Fibroblast of skin of back (primary cell): ENCODE data around the gene RPL28.
"Not testable (repeated sequence)": the region's sequence is repeated elsewhere in the genome, so short reads cannot be mapped to it uniquely, and the experiment has no call there.

Experiments
- DNase-seq: peaks from one replicate; pipeline ENCODE4 v3.0.0-alpha.2; 2013

The RPL28 gene

DNA sequence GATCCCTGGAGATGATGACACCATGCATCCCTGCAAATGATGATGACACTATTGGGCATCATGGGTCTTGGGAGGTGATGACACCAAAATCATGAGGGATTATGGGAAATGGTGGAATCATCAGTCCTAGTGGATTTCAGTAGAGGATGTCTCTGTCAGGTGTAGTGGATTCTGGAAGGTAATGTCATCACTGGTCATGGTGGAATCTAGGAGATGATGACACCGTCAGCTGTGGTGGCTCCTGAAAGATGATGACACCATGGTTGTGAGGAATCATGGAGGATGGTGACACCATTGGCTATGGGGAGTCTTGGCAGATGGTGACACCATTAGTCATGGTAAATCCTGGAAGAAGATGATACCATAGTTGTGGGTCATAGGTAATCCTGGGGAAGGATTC is 45.5 kb downstream of the RPL28 start:
- DNase-seq, result no peak

DNA sequence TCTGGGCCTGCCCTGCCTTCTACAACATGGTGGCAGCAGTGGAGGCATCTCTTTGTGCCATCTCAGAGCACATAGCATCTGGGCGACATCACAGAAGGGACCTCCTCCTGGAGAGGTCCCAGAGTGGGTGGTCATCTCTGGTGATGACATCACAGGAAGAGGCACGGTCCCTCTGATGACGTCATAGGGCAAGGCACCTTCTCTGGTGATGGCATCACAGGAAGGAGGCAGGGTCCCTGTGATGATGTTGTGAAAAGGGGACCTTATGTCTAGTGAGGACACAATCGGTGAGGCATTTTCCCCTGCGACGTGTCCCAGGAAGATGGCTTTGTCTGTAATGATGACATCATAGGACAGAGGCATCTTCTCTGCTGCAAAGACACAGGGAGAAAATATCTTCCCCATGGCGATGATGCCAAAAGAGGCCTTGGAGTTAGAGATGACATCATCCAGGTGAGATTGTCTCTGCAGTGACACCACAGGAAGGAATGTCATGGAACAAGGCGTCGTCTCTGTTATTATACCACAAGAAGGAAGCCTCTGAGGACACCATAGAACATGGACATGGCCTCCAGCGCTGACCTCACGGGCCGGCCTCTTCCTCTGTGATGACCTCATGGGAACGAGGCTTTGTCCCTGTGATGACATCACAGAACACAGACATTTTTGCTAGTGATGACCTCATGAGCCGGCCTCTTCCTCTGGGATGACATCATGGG is 46.7 kb downstream of the RPL28 start:
- DNase-seq, result no peak

GRCh38 chr19:55433292-55433691 is 47.6 kb downstream of the RPL28 start:
- no peak for DNase-seq

GRCh38 chr19:55434356-55434919 is 48.7 kb downstream of the RPL28 start:
- no peak for DNase-seq

GRCh38 chr19:55435020-55435419 is 49.3 kb downstream of the RPL28 start:
- DNase-seq, result no peak

GRCh38 chr19:55436847-55437246 is 51.1 kb downstream of the RPL28 start:
- no peak for DNase-seq

- DNase-seq, result peak; percentile 49
Measured at GRCh38 chr19:55437410-55437809, 51.7 kb downstream of the RPL28 start.

DNA sequence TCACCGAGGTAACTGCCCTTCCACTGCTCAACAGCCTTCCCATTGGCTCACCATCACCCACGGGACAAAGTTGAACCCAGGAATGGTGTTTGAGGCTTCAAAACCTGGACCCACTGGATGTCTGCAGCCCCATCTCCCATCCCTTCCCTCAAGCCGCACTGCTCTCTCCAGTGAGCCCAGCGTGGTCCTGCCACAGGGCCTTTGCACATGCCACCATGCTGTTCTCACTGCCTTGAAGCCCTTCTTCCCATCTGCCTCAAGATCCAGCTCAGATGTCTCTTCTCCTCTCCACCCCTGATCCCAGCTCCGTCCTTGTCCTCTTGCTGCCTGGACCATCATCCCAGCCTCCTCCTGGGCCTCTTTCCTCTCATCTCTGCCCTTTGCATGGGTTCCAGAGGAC is 53.3 kb downstream of the RPL28 start:
- no peak for DNase-seq

DNA sequence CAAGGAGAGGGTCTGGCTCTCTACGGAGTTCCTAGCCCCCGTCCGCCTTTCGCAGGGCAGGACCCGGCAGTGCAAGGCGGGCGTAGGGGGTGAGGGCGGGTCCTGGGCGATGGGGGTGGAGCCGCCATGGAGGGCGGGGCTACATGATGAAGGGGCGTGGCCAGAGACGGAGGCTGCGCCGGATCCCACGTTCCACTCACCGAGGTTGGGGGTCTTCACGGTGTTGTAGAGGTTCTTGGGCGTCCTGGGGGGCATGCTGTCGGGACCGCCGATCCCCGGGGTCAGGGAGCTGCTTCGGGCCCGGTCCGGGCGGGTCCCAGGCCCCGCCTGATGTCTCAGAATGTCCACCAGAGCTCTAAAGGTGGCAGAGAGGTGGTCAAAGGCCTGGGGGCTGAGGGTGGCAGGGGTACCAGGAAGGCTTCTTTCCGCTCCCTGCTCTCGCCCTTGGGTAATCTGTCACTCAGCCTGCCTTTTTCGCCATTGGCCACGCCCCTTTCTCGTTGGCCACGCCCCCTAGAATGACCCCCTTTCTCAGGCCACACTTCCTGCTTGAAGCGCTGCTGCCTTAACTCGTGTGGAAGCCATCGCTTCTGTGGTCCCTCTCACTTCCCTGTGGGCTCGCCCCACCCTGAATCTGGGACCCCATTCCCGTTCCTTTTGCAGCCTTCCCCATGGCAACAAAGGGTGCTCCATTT is 54.8 kb downstream of the RPL28 start:
- DNase-seq, result no peak

DNA sequence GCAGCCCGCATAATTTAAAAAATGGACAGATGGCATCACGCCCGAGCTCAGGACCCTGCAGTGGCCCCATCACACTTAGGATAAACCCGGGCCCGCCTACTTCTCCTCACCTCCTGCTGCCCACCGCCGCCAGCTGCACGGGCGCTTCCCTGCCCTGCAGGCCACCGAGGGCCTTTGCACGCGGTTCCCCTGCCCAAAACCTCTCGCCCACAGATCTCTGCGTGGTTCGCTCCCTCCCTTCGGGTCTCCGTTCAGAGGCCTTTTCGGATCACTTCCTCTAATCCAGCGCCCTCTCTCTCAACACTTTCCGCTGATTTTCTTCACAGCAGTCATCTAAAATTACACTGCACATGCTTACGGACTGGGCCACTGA is 55.6 kb downstream of the RPL28 start:
- DNase-seq, result no peak

DNA sequence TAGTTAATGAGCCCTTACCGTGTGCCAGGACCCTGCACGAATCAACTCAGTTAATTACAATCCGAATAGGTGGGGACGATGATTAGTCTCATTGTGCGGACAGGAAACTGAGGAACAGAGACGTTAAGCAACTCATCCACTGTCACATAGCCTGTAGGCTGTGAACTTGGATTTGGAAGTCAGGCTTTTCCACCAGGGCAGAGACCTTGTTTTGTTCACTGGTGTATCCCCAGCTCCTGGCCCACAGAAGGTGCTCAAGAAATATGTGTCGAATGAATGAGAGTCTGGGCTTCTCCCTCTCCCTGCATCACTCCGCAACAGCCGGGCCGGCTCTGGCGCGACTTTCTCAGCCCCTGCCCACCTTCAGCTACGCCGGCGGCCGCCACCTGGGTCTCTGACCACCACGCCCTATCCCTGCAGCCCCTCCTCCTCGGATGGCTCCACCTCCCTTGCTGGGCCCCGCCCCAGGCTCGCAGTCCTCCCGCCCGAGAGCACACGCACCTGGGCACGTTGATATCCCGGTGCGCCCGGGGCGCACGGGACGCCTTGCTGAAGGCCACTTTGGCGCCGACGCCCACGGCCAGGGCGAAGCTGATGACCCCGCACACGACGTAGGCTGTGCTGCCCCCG is 56.1 kb downstream of the RPL28 start:
- DNase-seq, result no peak

- DNase-seq, result no peak
Measured at GRCh38 chr19:55442372-55442961, 56.7 kb downstream of the RPL28 start.

- no peak for DNase-seq
Measured at GRCh38 chr19:55443045-55443823, 57.5 kb downstream of the RPL28 start, which contains the start of gene SHISA7. TSS of gene SHISA7 (minus strand) at chr19:55443300. CDS start at chr19:55442863, 437 bp downstream.

DNA sequence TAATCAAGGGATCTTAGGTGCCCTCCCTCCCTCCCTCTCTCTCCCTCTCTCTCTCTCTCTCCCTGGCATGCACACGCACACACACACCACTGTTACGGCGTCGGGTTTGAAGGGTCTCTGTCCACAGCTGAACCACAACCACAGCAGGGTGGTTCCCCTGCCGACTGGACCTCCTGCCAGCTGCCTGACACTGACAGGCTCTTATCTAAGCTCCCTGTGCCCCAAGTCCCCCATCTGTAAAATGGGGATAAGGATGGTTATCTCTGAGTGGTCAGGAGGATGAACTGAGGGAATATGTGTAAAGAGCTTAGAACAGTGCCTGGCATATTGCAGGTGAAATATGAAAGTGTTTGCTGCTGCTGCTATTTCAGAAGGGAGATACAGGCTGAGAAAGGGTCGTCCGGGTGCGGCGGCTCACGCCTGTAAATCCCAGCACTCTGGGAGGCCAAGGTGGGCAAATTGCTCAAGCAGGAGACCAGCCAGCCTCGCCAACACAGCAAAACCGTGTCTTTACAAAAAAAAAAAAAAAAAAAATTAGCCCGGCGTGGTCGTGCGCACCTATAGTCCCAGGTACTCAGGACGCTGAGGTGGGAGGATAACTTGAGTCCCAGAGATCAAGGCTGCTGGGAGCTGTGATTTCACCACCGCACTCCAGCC is 58.2 kb downstream of the RPL28 start:
- DNase-seq, result no peak

- no peak for DNase-seq
Measured at GRCh38 chr19:55444646-55445045, 58.9 kb downstream of the RPL28 start.

- no peak for DNase-seq
Measured at GRCh38 chr19:55446060-55446459, 60.3 kb downstream of the RPL28 start.

GRCh38 chr19:55447421-55448174 is 61.9 kb downstream of the RPL28 start:
- DNase-seq, result peak; percentile 50

- DNase-seq, result not testable (repeated sequence)
Measured at GRCh38 chr19:55448175-55448490, 62.4 kb downstream of the RPL28 start.

GRCh38 chr19:55449469-55449868 is 63.7 kb downstream of the RPL28 start:
- DNase-seq, result no peak

GRCh38 chr19:55451163-55451964 is 65.6 kb downstream of the RPL28 start:
- no peak for DNase-seq
